SKM-1 treated with dmso at 0.1 percent for 144 hours (cell line): ENCODE results near the gene SHISAL1.

Experiments used
- DNase-seq: peaks from one replicate; lab custom pipeline; 2025; ENCODE audit not compliant: unreplicated experiment; lab: John Stamatoyannopoulos, UW

Gene SHISAL1

GRCh38 chr22:44344407-44344806, 31.7 kb upstream of the SHISAL1 start:
- DNase-seq, result no peak

- no peak for DNase-seq
These were observed 29.7 kb upstream of the SHISAL1 start for GRCh38 chr22:44342347-44342956.

- DNase-seq, result no peak
These were observed 28.9 kb upstream of the SHISAL1 start for GRCh38 chr22:44341431-44342346.

- DNase-seq, result no peak
These were observed 27.8 kb upstream of the SHISAL1 start for GRCh38 chr22:44340271-44341239.

- DNase-seq, result no peak
These were observed 26.2 kb upstream of the SHISAL1 start for GRCh38 chr22:44338906-44339305.

- DNase-seq, result no peak
These were observed 25.5 kb upstream of the SHISAL1 start for GRCh38 chr22:44338177-44338810.

- DNase-seq, result no peak
These were observed 24.9 kb upstream of the SHISAL1 start for GRCh38 chr22:44337678-44338004.

- no peak for DNase-seq
These were observed 24.4 kb upstream of the SHISAL1 start for GRCh38 chr22:44336962-44337677.

- no peak for DNase-seq
These were observed 23.4 kb upstream of the SHISAL1 start for GRCh38 chr22:44335903-44336803.

GRCh38 chr22:44335066-44335839, 22.5 kb upstream of the SHISAL1 start:
- no peak for DNase-seq

- DNase-seq, result no peak
These were observed 21.3 kb upstream of the SHISAL1 start for GRCh38 chr22:44333847-44334635.

- DNase-seq, result no peak
These were observed 20.2 kb upstream of the SHISAL1 start for GRCh38 chr22:44332946-44333345.

- no peak for DNase-seq
These were observed 19.3 kb upstream of the SHISAL1 start for GRCh38 chr22:44331881-44332714.

- no peak for DNase-seq
These were observed 18.3 kb upstream of the SHISAL1 start for GRCh38 chr22:44330744-44331660.

- no peak for DNase-seq
These were observed 17.5 kb upstream of the SHISAL1 start for GRCh38 chr22:44330188-44330743.
